ENCODE results near the gene EOLA2.
"Not testable (repeated sequence)": the region's sequence is repeated elsewhere in the genome, so short reads cannot be mapped to it uniquely, and the experiment has no call there.

- TF ChIP-seq POLR2AphosphoS5 (IDR thresholded peaks at IDR 0.05); CTCF (IDR thresholded peaks at IDR 0.05; ENCODE audit: poor library complexity, severe bottlenecking): not testable (repeated sequence)
Measured at GRCh38 chrX:149923836-149924235, 14.5 kb downstream of the EOLA2 start.
